Activated naive CD4-positive, alpha-beta T cell treated with anti-CD3 and anti-CD28 coated beads, Interleukin-2, amount 50 U/mL, for 24 hours (primary cell): Measurements from ENCODE around the gene FOXK2.

Source experiments
- H3K27ac Mint-ChIP-seq: one replicate; pipeline ENCODE4 v1.8.0; 2021; ENCODE audit warnings: mild to moderate bottlenecking, mixed read lengths
- H3K27me3 Mint-ChIP-seq: one replicate; pipeline ENCODE4 v1.8.0; 2021; ENCODE audit warnings: mixed read lengths
- H3K36me3 Mint-ChIP-seq: one replicate; pipeline ENCODE4 v1.8.0; 2021; ENCODE audit warnings: mixed read lengths
- H3K4me1 Mint-ChIP-seq: one replicate; pipeline ENCODE4 v1.8.0; 2021; ENCODE audit warnings: mixed read lengths
- H3K4me3 Mint-ChIP-seq: one replicate; pipeline ENCODE4 v1.8.0; 2021; ENCODE audit warnings: mild to moderate bottlenecking, mixed read lengths
- H3K9me3 Mint-ChIP-seq: one replicate; pipeline ENCODE4 v1.8.0; 2021; ENCODE audit warnings: mixed read lengths

Gene FOXK2

GRCh38 chr17:82596837-82597672 lies 77.5 kb downstream of the FOXK2 start:
- Mint-ChIP-seq H3K27ac (no peak overlapping the region), H3K4me1 (peaks cover 31% of the 10 kb centered on the region), H3K27me3 (no peaks in the 10 kb centered on the region), H3K36me3 (no peaks in the 10 kb centered on the region), H3K4me3 (no peak overlapping the region), H3K9me3 (no peaks in the 10 kb centered on the region)

GRCh38 chr17:82598256-82599119 lies 79.0 kb downstream of the FOXK2 start:
- no peak overlapping the region for H3K4me3 Mint-ChIP-seq
- H3K9me3 Mint-ChIP-seq: no peaks in the 10 kb centered on the region
- H3K27me3 Mint-ChIP-seq: no peaks in the 10 kb centered on the region
- H3K36me3 Mint-ChIP-seq: peaks cover 3% of the 10 kb centered on the region
- peaks cover 20% of the 10 kb centered on the region for H3K4me1 Mint-ChIP-seq
- no peak overlapping the region for H3K27ac Mint-ChIP-seq

GRCh38 chr17:82599674-82600661 lies 80.4 kb downstream of the FOXK2 start:
- Mint-ChIP-seq H3K36me3 (peaks cover 4% of the 10 kb centered on the region), H3K4me1 (peaks cover 5% of the 10 kb centered on the region), H3K27ac (no peak overlapping the region)

GRCh38 chr17:82600731-82601446 lies 81.4 kb downstream of the FOXK2 start:
- no peak overlapping the region for H3K4me3 Mint-ChIP-seq
- H3K9me3 Mint-ChIP-seq: no peaks in the 10 kb centered on the region
- H3K36me3 Mint-ChIP-seq: peaks cover 4% of the 10 kb centered on the region
- no peak overlapping the region for H3K27ac Mint-ChIP-seq
- no peaks in the 10 kb centered on the region for H3K27me3 Mint-ChIP-seq
- H3K4me1 Mint-ChIP-seq: peaks cover 3% of the 10 kb centered on the region

More at GRCh38 chr17:82599674-82600661, 80.4 kb downstream of the FOXK2 start:
- Mint-ChIP-seq H3K27me3 (no peaks in the 10 kb centered on the region), H3K9me3 (no peaks in the 10 kb centered on the region), H3K4me3 (no peak overlapping the region)

- Mint-ChIP-seq H3K4me1 (peaks cover 3% of the 10 kb centered on the region), H3K36me3 (peaks cover 4% of the 10 kb centered on the region), H3K4me3 (no peak overlapping the region), H3K27ac (no peak overlapping the region), H3K9me3 (no peaks in the 10 kb centered on the region), H3K27me3 (no peaks in the 10 kb centered on the region)
These were observed 82.0 kb downstream of the FOXK2 start for GRCh38 chr17:82601447-82602000.

GRCh38 chr17:82602487-82602886 lies 83.0 kb downstream of the FOXK2 start:
- Mint-ChIP-seq H3K4me1 (no peaks in the 10 kb centered on the region), H3K4me3 (no peak overlapping the region), H3K27me3 (no peaks in the 10 kb centered on the region), H3K36me3 (peaks cover 4% of the 10 kb centered on the region), H3K9me3 (no peaks in the 10 kb centered on the region), H3K27ac (peak overlapping the region; percentile 41)

- Mint-ChIP-seq H3K9me3 (no peaks in the 10 kb centered on the region), H3K27me3 (no peaks in the 10 kb centered on the region), H3K4me3 (no peak overlapping the region), H3K27ac (no peak overlapping the region), H3K4me1 (no peaks in the 10 kb centered on the region), H3K36me3 (peaks cover 4% of the 10 kb centered on the region)
These were observed 83.6 kb downstream of the FOXK2 start for GRCh38 chr17:82602986-82603710.

- Mint-ChIP-seq H3K27ac (no peak overlapping the region), H3K27me3 (no peaks in the 10 kb centered on the region), H3K9me3 (no peaks in the 10 kb centered on the region), H3K4me1 (no peaks in the 10 kb centered on the region), H3K4me3 (no peak overlapping the region), H3K36me3 (peaks cover 6% of the 10 kb centered on the region)
These were observed 84.5 kb downstream of the FOXK2 start for GRCh38 chr17:82603981-82604448.

GRCh38 chr17:82604532-82604931 lies 85.0 kb downstream of the FOXK2 start:
- Mint-ChIP-seq H3K27me3 (no peaks in the 10 kb centered on the region), H3K36me3 (peaks cover 9% of the 10 kb centered on the region), H3K9me3 (no peaks in the 10 kb centered on the region), H3K27ac (peak overlapping the region; percentile 46), H3K4me1 (no peaks in the 10 kb centered on the region), H3K4me3 (no peak overlapping the region)

GRCh38 chr17:82605939-82606600 lies 86.5 kb downstream of the FOXK2 start:
- H3K27ac Mint-ChIP-seq: no peak overlapping the region
- peaks cover 12% of the 10 kb centered on the region for H3K36me3 Mint-ChIP-seq
- no peaks in the 10 kb centered on the region for H3K27me3 Mint-ChIP-seq
- no peaks in the 10 kb centered on the region for H3K9me3 Mint-ChIP-seq
- no peak overlapping the region for H3K4me3 Mint-ChIP-seq
- no peaks in the 10 kb centered on the region for H3K4me1 Mint-ChIP-seq

- peak overlapping the region; percentile 46 for H3K27ac Mint-ChIP-seq
- peaks cover 11% of the 10 kb centered on the region for H3K36me3 Mint-ChIP-seq
- no peaks in the 10 kb centered on the region for H3K9me3 Mint-ChIP-seq
- H3K4me1 Mint-ChIP-seq: no peaks in the 10 kb centered on the region
- H3K4me3 Mint-ChIP-seq: no peak overlapping the region
- H3K27me3 Mint-ChIP-seq: no peaks in the 10 kb centered on the region
These were observed 89.3 kb downstream of the FOXK2 start for GRCh38 chr17:82608816-82609215.

- no peak overlapping the region for H3K4me3 Mint-ChIP-seq
- H3K4me1 Mint-ChIP-seq: no peaks in the 10 kb centered on the region
- H3K27ac Mint-ChIP-seq: no peak overlapping the region
- H3K9me3 Mint-ChIP-seq: no peaks in the 10 kb centered on the region
- no peaks in the 10 kb centered on the region for H3K27me3 Mint-ChIP-seq
- peaks cover 13% of the 10 kb centered on the region for H3K36me3 Mint-ChIP-seq
These were observed 90.1 kb downstream of the FOXK2 start for GRCh38 chr17:82609655-82610054.
